GM08714 (cell line): ENCODE results near the gene ADIG.

Experiments used
- H3K4me3 ChIP-seq: fragments of 200-500 bp; sonication (Bioruptor generic); 2 replicates; pipeline ENCODE4 v1.5.1; 2014; ENCODE audit warnings: mild to moderate bottlenecking, low read length, inconsistent platforms
- ZNF274 ChIP-seq: IDR thresholded peaks from 2 replicates; pipeline ENCODE4 v1.6.1; 2012; ENCODE audit warnings: mild to moderate bottlenecking, low read depth, low read length

ADIG gene

DNA sequence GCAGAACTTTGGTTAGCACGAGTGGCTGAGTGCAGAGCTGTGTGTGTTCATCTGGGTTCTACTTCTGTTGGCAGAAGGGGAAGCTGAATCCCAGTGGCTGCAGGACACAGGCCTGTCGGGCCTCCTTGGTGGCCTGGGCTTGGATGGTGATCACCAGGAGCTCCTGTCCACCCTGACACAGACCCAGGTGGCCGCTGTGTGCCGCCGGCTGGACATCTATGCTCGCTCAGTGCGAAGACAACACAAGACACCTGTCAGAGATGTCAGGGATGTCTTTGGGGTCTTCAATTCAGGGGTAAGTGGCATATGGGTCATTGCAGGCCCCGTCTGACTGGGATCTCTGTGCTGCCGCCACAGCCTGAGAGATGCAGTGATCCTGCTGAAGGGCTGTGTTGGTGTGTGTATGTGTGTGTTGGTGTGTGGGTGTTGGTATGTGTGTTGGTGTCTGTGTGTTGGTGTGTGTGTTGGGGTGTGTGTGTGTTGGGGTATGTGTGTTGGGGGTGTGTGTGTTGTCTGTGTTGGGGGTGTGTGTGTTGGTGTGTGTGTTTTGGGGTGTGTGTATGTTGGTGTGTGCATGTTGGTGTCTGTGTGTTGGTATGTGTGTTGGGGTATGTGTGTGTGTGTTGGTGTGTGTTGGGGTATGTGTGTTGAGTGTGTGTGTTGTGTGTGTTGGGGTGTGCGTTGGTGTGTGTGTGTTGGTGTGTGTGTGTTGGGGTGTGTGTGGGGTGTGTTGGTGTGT is 46.1 kb downstream of the ADIG start:
- TF ChIP-seq ZNF274: no peak
- no peak overlapping the region for H3K4me3 ChIP-seq

DNA sequence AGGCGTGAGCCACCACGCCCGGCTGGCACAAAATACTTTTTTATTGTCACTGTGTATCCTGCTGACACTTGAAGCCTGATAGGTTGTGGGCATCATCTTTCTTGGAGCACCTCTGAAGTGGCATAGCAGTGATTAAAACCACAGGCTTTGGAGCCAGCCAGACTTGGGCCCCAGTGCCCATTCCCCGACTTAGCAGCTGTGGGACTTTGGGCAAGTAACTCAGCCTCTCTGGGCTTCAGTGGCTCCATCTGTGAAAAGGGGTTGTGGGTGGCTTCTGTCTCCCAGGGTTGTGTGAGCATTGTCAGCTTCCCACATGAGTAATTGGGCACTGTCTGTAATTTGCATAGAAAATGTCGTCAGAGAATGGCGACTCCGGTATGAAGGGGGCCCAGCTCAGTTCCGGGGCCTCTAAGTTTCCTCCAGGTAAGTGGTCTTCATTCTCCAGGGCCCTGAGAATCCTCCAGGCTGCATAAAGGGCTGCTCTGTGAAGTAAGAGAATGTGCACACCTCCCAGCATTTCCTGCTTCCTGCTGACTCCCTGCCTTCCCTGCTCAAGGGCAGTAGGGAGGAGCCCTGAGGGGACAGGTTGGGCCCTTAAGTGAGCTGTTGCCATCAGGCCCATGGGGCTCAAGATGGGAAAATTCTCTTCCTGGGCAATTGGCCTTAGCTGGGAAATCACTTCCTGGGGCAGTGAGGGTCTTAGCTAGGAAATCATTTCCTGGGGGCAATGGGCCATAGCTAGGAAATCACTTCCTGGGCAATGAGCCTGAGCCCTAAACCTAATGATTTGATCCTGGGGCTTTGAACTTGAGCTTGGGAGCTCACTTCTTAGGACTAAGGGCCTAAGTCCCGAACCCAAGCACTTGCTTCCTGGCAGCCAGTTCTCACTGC is 47.8 kb downstream of the ADIG start:
- no peak for TF ChIP-seq ZNF274
- H3K4me3 ChIP-seq: no peak overlapping the region

DNA sequence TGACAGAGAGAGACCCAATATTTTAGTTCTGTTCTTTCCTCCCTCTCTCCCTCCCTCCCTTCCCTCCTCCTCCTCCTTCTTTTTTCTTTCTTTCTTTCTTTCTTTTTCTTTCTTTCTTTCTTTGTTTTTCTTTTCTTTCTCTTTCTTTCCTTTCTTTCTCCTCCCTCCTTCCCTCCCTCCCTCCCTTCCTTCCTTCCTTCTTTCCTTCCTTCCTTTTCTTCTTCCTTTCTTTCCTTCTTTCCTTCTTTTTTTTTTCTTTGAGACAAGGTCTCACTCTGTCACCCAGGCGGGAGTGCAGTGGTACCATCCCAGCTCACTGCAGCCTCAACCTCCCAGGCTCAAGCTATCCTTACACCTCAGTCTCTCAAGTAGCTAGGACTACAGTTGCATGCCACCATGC is 49.0 kb downstream of the ADIG start:
- no peak for TF ChIP-seq ZNF274

DNA sequence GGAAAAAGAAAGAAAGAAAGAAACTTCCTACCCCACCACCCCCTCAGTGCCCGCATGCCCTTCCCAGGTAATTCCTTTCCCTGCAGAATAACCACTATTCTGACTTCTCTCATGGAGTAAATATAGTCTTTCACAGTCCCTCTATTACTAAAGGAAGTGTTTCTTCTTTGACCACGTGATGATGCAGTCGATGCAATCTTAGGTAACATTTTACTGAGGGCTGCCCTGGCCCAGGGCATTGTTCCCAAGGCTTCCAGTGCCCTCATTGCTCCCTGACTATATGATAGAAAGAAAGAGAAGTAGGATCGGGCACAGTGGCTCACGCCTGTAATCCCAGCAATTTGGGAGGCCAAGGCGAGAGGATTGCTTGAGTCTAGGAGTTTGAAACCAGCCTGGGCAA is 49.7 kb downstream of the ADIG start:
- H3K4me3 ChIP-seq: no peak overlapping the region
- no peak for TF ChIP-seq ZNF274

More for the DNA sequence above, 49.0 kb downstream of the ADIG start:
- no peak overlapping the region for H3K4me3 ChIP-seq

DNA sequence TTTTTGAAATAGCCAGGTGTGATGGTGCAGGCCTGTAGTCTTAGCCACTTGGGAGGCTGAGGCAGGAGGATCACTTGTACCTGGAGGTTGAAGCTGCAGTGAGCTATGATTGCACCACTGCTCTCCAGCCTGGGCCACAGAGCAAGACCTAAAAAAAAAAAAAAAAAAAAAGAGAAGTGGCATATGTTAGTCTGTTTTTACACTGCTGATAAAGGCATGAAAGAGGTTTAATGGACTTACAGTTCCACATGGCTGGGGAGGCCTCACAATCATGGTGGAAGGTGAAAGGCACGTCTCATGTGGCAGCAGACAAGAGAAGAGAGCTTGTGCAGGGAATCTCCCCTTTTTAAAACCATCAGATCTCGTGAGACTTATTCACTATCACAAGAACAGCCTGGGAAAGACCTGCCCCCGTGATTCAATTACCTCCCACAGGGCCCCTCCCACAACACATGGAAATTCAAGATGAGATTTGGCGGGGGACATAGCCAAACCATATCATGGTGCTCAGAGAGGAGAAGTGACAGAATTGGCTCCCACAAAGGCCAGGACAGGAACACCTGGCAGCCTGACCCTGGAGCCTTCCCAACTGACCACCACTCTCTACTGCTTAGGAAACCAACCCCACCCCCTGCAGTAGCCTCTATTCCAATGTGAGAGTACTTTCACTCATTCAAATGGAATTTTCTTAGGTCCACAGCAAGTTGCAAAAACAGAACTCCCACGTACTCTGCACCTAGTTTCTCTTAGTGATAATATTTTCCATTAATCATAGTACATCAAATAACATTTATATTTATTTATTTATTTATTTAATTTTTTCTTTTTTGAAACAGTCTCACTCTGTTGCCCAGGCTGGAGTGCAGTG is 50.4 kb downstream of the ADIG start:
- H3K4me3 ChIP-seq: no peak overlapping the region
- no peak for TF ChIP-seq ZNF274

DNA sequence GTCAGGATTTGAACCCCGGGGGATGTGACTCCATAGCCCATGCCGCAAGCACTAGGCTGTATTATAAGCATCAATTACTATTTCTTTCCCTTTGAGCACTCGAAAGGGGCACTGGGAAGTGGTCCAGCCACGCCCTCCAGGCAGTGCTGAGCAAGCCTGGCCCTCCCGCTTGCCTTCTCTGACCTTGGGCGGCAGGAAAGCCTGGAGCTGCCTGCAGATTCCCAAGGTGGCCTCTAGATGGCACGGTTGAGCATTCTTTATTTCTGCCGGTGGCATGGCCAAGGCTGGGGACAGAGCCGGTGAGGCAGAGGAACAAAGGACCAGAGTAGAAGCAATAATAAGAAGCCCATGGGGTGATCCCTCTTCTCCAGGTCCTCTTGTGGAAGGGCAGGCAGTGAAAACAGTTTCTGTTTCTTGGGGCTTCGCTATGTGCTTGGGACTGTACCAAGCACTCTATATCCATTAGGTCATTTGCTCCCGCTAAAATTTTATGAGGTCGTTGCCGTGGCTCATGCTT is 52.6 kb downstream of the ADIG start:
- TF ChIP-seq ZNF274: no peak
- no peak overlapping the region for H3K4me3 ChIP-seq

DNA sequence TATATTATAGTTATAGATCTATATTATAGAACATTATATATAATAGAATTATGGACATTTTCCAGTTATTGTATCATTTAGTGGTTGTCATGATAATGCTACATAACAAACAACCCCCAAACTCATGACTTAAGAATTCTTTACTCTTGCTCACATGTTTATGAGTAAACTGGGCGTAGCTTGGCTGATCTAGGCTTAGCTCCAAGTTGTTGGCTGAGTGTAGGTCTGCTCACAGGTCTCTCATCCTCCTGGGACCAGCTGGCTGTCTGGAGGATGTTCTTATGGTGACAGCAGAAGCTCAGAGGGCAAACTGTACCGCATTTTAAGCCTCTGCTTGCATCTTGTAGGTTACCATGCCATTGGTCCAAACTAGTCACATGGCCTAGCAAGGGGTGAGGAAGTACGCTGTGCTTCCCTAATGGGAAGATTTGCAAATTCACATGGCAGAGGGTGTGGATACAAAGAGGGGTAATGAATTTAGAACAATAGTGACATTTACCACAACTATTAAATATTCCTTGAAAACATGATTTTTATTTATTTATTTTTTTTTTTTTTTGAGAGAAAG is 54.8 kb downstream of the ADIG start:
- no peak for TF ChIP-seq ZNF274
- no peak overlapping the region for H3K4me3 ChIP-seq
